GM12801 (cell line): Measurements from ENCODE around the gene CHL1.

Experiments
- TF ChIP-seq, protein P1 (sequence below): IDR thresholded peaks from one replicate; pipeline ENCODE4 v1.5.1; 2011; ENCODE audit warnings: control low read depth; ENCODE audit not compliant: insufficient read length; ENCODE audit errors: extremely low read depth

CHL1 gene

DNA sequence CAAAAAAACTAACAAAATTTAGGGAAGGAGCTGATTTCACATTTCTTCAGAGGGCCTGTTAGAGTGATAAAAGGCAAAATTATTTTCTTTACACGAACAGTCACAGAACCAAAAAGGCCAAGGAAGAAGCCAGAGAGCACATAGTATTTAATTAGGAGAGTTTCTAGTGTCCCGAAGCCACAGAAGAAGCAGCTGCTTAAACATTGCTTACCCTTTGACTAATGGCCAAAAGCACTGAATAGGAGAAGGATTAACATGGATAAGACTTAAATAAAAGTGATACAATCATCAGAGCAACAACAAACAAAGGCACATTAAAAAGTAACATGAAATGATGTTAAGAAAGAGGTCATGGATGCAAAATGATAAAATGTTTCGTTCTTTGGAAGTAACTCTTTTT is 98.6 kb downstream of the CHL1 start:
- TF ChIP-seq, protein P1, sequence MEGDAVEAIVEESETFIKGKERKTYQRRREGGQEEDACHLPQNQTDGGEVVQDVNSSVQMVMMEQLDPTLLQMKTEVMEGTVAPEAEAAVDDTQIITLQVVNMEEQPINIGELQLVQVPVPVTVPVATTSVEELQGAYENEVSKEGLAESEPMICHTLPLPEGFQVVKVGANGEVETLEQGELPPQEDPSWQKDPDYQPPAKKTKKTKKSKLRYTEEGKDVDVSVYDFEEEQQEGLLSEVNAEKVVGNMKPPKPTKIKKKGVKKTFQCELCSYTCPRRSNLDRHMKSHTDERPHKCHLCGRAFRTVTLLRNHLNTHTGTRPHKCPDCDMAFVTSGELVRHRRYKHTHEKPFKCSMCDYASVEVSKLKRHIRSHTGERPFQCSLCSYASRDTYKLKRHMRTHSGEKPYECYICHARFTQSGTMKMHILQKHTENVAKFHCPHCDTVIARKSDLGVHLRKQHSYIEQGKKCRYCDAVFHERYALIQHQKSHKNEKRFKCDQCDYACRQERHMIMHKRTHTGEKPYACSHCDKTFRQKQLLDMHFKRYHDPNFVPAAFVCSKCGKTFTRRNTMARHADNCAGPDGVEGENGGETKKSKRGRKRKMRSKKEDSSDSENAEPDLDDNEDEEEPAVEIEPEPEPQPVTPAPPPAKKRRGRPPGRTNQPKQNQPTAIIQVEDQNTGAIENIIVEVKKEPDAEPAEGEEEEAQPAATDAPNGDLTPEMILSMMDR = no peak

DNA sequence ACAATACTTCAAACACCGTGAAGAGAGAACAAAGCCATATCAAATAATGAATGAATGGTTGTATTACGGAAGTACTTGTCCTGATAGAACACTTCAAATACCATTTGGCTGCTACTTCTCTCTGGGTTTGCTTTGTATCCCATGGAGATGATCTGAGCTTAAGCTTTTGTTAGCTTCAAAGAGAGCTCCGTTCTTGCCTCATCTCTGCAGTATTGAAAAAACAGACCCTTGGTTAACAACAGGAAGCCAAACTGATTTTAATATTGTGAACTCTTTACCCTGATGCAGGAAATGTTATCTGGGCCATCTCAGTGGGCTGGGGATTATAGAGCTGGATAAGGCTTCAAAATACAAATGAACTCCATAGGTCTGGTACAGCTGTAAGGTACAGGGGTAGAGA is 101.0 kb downstream of the CHL1 start:
- TF ChIP-seq, protein P1 = no peak

DNA sequence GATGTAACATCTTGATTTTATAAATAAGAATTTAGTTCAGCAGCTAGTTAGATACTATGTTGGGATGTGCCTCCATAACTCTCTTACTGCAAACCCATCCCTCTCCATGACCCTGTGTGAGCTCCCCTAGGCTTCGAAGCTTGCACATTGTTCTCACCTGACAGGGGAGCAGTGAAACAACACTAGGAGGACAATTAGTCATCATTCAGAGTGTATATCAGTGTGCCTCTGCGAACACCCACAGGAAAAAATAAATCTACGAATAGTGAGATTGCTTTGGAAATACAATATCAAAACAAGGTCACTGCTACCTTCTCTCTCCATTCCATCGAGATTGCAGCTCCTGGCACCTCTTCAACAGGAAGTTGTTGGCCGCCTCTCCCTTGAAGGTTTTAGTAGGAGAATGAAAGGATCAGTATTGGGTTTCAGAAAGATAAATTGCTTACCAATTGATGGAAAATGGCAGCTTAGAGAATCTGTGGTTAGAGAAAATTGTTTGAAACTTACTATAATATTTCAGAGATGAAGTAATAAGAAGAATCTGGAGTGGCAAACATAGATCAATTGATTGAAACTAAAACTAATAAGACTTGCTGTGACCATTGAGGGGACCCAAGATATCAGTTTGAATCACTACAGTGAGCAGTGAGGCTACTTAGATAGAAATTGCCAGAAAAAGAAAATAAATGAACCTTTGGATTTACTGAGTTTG is 103.2 kb downstream of the CHL1 start:
- TF ChIP-seq, protein P1 = no peak

DNA sequence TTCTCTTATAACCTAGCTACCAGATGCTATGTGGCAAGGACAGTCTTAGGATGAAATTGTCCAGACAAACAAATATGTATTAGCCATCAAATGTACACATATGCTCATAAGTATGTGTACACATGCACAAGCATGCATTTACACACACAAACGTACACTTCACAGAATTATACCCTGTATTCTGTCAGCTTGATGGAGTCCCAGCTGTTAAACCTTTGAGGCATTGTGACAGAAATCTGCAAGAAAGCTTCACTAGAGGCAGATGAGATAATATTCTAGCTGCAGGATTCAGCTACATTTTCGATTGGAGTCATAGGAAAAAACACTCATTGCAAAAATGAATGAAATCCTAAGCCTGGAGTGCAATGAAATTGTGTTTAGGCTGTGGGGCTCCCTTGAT is 110.6 kb downstream of the CHL1 start:
- TF ChIP-seq, protein P1 = no peak

DNA sequence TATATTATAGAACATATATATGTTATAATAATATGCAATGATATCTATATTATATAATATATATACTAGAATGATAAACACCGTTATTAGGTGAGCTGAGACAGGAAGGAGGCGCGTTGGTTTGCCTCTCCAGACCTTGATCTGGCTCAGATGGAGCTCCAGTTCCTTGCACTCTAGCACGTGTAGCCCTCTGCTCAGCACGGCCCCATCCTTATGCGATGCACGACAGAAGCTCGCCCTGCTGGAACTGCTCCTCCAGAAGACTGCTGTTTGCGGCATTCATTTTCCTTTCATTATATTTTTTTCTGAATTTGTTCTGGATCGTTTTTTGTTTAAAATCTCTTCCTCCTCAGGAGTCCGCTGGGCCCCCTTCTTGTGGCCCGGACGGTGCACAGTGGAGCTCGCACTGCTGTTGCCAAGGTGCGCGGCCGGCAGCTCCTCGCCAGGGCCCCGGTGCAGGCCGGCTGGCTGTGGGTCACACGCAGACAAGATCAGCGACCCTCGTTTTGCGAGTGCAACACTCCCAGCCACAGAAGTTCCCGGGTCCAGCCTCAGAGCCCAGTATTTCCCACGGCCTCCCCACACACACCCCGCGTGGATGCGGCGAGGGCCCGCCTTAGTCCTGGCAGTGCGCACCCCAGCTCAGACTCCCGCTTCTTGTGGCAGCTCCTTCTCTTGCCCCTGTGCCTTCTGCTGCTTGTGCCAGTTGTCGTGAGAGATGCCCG is 112.2 kb downstream of the CHL1 start:
- TF ChIP-seq, protein P1 = no peak

DNA sequence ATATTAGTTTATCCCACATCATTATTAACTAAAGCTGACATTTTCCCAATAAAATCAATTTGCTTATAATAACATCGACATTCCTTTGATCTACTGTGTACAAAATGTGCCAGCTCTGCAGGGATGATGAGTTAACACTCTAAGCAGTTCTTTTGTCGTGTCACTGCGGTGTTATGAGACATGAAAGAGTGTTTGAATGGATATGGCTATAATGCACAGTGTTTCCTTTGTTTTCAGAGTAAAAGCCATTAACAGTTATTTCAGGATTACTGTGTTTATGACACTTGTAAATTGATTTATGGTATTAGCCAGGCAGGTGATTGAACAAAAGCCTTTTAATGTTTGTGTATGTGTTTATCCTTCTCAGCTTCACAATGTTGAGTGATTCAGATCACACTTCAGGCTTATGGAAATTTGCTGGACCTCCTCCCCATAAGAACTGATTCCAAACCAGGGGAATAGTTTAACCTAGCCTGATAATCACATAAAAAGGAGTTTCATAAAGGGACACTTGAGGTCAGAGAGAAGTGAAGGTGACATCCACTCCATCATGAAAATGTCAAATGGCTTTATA is 115.7 kb downstream of the CHL1 start:
- TF ChIP-seq, protein P1 = no peak

DNA sequence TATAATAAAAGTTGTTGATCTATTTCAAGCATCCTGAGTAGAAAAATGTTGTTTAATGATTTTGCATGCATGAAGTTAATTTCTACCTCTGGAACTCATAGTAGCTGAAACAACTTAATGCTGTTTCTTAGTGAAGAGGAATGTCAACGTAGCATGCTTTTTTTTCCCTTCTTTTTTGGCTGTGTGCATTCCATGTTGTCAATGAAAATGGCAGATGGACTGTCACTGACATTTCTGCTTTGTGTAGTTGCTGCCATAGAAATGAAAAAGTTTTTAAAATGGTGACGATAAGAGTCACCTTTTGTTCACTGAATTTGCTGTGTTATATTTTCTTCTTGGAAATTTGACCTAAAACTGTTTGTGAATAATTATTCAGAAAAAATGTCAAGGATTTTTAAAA is 116.3 kb downstream of the CHL1 start:
- TF ChIP-seq, protein P1 = no peak
